ENCODE results near the gene VRK3. TPM values are rescaled to one million over a fixed set of nuclear protein-coding genes. Genes with fewer than 3 reads are reported as not detected.
"Not testable (repeated sequence)": the region's sequence is repeated elsewhere in the genome, so short reads cannot be mapped to it uniquely, and the experiment has no call there.

The VRK3 gene
- polyA plus RNA-seq, 10 donors = 15.1 to 23.0 (median 19.6) TPM

GRCh38 chr19:49997709-49998108 lies 27.5 kb downstream of the VRK3 start:
- peak in 1 of 3 donors; percentile 27 for DNase-seq

GRCh38 chr19:49988433-49988832 lies 36.7 kb downstream of the VRK3 start:
- DNase-seq = no peak

DNA sequence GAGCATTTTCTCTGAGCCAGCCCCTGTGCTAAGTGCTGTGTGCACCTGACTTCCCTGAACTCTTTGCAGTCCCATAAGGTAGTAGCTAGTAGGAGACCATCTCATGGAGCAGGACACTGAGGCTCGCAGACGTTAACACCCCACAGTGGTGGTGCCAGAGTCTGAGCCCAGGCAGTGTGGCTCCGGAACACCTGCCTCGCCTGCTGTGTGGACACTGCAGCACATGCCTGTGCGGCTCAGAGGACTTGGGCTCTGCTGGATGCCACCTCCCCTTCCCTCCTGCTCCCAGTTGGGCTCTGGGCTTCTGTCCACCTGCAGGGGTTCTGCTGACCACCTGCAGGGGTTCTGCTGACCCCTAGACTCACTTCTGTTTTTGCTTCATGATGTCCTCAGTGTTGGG lies 37.2 kb downstream of the VRK3 start:
- no peak for DNase-seq

- peak; percentile 88 to 95 (median 92) for DNase-seq
These were observed 37.9 kb downstream of the VRK3 start for GRCh38 chr19:49987159-49987698.

- DNase-seq = no peak
These were observed 38.8 kb downstream of the VRK3 start for GRCh38 chr19:49986354-49986753.

DNA sequence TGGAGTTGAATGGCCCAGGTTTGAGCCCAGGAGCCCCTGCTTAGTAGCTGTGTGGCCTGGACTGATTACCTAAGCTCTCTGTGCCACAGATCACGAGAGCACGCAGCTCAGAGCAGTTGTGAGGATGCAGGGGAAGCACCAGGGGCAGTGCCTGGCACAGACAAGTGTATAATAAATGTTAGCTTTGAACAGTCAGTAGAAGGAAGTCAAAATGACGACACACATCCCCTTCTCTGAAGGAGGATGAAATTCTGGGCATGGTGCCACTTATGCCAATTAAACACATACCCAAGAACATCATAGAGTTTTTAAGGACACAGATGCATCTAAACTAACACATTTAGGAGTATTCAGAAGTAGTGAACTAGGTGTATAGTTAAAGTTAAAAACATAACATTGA lies 39.3 kb downstream of the VRK3 start:
- no peak for DNase-seq

DNA sequence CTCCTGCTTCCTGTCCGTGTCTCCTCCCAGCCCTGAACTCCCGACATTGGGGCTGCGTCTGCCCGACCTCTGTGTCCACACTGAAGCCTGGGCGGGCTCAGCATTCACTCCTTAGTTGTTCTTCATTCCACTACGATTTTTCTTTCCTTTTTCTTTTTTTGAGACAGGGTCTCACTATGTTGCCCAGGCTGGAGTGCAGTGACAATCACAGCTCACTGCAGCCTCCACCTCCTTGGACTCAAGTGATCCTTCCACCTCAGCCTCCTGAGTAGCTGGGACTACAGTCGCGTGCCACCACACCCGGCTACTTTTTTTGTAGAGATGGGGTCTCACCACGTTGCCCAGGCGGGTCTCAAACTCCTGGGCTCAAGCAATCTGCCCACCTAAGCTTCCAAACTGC lies 40.7 kb downstream of the VRK3 start:
- no peak for DNase-seq

- peak; percentile 24 to 65 (median 60) for DNase-seq
These were observed 41.4 kb downstream of the VRK3 start for GRCh38 chr19:49983645-49984229.

- no peak for DNase-seq
These were observed 43.3 kb downstream of the VRK3 start for GRCh38 chr19:49981603-49982593.

DNA sequence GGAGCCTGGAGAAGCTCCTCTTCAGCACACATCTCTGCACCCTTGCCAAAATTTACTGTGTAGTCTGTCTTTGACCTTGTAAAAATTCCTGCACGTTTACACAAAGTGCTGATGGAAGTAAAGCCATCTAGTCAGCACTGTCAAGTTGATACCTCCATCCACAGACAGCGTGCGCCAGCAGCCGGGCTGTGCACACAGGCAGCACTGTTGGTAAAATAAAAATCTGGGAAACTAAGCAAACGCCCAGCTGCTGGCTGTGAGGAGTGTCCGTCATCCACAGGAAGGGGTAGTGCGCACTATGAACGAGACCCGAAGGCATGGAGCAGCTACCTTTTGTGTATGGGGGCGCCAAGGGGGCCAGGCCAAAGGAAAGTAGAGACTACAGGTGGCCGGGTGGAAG lies 46.8 kb downstream of the VRK3 start:
- no peak for DNase-seq

DNA sequence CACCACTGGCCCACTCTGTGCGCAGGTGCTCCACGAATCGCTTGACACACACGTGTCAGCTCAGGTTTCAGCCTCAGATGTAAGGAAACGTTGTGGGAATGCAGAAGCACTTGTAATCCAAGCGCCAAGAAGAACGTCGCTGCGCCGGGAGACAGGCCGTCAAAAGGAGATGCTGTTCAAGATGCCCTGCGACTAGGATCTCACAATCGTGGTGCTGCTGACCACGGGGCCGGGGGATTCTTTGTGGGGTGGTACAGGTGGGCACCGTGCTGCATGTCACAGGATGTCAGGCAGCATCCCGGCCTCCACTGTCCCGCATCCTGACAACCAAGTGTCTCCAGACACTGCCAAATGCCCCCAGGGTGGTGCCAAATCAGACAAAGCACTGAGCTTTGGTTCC lies 47.3 kb downstream of the VRK3 start:
- DNase-seq = no peak

DNA sequence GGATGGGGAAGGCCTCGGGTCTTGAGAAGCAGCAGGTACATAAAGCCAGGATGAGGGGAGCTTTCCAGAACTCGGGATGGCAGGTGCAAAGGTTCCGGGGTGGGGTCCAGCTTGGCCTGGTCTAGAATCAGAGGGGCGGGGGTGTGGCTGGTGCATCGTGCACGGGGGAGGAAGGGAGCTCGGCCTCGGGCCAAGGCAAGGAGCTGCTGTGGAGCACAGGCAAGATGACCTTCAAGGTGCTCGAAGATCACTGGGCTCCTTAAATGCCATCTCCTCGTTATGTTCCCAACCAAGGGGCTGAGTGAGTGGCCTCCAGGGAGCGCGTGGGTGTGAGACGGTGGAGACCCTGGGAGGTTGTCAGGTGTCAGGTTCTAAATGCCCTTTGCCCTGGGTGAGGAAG lies 48.1 kb downstream of the VRK3 start:
- no peak for DNase-seq

DNA sequence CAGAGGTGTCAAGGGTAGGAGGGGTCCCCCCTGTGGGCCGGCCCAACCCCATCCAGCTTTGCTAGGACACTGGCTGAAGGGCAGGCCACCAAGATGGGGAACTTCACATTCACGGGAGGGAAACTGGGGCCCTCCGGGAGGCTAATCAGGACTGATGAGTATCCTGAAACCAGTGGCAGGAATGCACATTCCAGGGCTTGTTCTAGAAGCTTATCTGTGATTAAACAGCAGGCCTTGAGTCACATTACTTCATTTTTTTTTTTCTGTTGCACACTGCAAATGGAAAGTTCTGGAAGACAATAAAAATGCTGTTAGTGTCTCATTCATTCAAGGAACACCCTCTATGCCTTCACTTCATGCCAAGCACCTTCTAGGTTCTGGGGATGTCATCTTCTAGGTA lies 48.7 kb downstream of the VRK3 start:
- no peak for DNase-seq

DNA sequence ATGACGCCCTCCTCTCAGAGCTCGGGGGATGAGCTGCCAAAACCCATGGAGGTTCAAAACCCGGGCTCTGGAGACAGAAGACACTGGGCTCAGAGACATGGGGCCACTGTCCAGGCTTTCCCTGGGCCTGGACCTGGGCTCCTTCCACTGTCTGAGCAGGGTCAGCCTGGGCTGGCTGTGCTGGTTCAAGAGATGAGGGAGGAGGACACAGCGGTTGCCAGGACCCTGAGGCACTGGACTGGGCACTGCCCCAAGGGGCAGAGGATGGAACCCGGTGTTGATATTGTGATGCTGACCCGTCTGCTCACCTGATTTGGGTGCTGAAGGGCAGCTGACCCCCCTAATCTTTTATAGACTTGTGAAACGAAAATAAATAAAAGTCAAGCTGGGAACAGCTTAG lies 50.1 kb downstream of the VRK3 start:
- DNase-seq = no peak

- peak in 2 of 3 donors; percentile 6 to 24 for DNase-seq
These were observed 51.2 kb downstream of the VRK3 start for GRCh38 chr19:49973987-49974386.

- DNase-seq = no peak
These were observed 52.3 kb downstream of the VRK3 start for GRCh38 chr19:49972841-49973240.

GRCh38 chr19:49971991-49972411 lies 53.2 kb downstream of the VRK3 start:
- DNase-seq = no peak

GRCh38 chr19:49969355-49969754 lies 55.8 kb downstream of the VRK3 start:
- not testable (repeated sequence) for DNase-seq

- DNase-seq = no peak
These were observed 56.8 kb downstream of the VRK3 start for GRCh38 chr19:49968279-49968922.

DNA sequence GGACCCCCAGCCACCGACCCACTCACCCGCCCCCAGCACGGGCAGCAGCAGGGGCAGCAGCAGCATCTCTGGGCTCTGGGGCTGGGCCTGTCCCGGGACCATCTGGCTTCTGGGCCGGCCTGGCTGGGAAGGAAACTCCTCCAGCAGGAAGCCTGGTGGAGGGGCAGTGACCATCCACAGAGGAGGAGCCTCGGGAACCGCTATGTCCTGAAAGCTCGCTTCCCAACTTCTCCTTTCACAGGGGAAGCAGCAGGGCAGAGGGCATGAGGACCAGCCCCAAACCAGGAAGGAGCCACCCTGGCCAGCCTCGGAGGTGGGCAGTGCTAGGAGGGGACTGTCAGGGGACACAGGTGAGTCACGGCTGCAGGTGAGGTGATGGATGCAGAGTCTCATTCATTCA lies 64.2 kb downstream of the VRK3 start, which contains the start of gene SIGLEC11:
TSS of gene SIGLEC11 (minus strand) at position 193 of the 400 bp plus-strand sequence. CDS start at position 102, 91 bp downstream.
- not testable (repeated sequence) for DNase-seq

DNA sequence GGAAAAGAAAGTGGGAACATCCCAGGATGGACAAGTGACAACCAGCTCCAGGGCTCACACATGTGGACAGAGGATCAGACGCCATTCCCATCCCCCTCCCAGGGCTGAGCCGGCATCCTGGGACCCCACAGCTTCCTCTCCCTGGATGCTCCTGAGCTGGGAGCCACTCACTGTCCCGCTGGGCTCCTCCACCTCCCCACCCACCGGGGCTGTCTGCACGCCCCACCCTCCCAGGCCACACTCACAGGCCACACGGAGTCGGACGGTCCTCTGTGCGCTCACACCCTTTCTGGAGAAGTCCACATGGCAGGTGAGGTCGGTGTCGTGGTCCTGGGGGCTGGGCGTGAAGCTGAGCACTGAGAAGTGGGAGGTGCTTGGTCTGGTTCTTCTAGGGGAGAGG lies 65.3 kb downstream of the VRK3 start:
- DNase-seq = not testable (repeated sequence)

DNA sequence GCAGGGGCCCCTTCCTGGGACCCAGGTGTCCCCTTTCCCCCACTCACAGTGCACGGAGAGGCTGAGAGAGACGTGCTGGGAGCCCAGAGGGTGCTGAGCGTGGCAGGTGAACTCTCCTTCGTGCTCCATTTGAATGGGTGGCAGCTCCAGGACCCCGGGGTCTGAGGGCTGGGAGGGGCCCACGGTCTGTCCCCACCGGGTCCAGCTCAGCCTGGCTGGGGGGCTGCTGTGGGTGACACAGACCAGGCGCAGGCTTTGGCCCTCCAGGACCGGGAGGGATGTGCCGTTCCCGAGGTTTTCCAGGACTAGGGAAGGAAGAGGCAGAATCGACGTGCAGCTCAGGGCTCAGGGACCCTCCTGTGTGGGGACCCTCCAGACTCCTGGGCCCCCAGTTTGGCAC lies 66.6 kb downstream of the VRK3 start:
- DNase-seq = not testable (repeated sequence)

All from muscle of back (tissue), 11 donors.